ENCODE data around the gene TRIP12. TPM values are rescaled to one million over a fixed set of nuclear protein-coding genes. Genes with fewer than 3 reads are reported as not detected.
A peak's percentile ranks its signal among the peaks of the same experiment; 100 is the strongest.
"Not testable (repeated sequence)": the region's sequence is repeated elsewhere in the genome, so short reads cannot be mapped to it uniquely, and the experiment has no call there.

The TRIP12 gene
- total RNA-seq, 1 donor, result 210 TPM

DNA sequence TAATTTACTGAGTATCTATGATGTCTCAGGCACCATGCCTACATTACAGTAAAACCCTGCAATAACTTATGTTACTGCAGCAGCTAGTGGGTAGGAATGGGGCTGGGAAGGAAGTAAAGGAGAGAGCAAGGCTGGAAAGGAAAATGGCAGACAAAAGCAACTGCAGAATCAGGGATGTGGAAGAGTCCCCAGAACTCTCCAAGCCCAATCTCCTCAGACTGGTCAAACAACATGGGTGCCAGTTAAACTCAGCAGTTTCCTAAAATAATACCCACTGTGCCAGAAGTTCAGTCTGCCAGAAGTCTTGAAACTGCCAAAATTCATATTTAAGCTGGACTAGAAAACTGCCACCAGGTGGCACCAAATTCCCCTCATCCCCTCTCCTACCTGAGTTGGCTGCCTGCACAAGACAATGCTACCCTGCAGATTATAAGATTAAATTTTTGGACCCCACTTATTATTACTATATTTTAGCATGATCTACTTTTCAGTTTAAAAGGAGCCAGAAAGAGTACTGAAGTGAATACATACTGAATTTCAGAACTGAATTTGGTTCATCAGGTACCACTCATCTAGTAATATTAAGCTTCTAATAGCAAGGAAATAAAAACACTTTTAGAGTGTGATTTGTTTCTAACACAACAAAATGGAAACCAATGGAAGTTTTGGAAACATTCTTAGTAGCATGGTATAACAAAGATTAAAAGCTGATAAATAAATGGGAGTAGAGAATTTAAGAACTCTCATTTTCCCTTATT is 120.6 kb downstream of the TRIP12 start:
- H3K4me3 ChIP-seq (ENCODE audit: low read depth, low read length), result no peak overlapping the region
- TF ChIP-seq, protein P1, sequence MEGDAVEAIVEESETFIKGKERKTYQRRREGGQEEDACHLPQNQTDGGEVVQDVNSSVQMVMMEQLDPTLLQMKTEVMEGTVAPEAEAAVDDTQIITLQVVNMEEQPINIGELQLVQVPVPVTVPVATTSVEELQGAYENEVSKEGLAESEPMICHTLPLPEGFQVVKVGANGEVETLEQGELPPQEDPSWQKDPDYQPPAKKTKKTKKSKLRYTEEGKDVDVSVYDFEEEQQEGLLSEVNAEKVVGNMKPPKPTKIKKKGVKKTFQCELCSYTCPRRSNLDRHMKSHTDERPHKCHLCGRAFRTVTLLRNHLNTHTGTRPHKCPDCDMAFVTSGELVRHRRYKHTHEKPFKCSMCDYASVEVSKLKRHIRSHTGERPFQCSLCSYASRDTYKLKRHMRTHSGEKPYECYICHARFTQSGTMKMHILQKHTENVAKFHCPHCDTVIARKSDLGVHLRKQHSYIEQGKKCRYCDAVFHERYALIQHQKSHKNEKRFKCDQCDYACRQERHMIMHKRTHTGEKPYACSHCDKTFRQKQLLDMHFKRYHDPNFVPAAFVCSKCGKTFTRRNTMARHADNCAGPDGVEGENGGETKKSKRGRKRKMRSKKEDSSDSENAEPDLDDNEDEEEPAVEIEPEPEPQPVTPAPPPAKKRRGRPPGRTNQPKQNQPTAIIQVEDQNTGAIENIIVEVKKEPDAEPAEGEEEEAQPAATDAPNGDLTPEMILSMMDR (IDR thresholded peaks at IDR 0.05; ENCODE audit: insufficient read depth, low read length), result peak; percentile 75
- peak; percentile 79 for DNase-seq (ENCODE audit: low read depth)

DNA sequence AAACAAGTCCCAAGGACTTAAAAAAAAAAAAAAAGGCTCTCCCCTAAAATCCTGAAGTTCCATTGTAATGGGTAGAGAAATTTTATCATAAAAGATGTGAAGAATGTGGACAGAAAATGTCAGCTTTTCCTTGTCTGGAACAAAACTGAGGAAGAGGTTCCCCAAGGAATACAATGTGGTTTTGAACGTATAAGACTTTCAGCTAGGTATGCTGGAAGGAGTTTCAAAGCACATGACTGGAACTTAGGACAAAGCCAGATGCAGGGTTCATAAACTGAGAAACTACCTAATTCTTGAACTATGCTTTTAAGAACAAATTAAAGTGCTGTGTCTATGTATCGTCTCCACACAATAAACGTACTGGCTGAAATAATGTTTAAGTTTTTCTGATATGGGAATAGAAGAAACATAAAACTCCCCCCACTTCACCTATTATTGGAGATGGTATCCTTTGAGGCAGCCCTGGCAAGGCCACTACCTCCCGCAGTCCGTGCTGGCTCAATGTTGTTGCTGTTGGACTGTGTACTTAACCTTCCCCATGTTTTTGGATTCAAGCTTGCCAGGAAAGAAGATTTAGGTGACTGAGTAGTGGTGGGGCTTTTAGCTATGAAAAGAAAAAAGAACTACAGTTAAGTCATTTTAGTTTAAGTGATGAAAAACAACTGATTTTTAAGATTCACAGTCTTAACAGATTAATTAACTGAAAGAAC is 123.2 kb downstream of the TRIP12 start:
- H3K4me3 ChIP-seq (ENCODE audit: low read depth, low read length), result no peak overlapping the region
- TF ChIP-seq, protein P1 (IDR thresholded peaks at IDR 0.05; ENCODE audit: insufficient read depth, low read length), result no peak
- peak; percentile 94 for DNase-seq (ENCODE audit: low read depth)

DNA sequence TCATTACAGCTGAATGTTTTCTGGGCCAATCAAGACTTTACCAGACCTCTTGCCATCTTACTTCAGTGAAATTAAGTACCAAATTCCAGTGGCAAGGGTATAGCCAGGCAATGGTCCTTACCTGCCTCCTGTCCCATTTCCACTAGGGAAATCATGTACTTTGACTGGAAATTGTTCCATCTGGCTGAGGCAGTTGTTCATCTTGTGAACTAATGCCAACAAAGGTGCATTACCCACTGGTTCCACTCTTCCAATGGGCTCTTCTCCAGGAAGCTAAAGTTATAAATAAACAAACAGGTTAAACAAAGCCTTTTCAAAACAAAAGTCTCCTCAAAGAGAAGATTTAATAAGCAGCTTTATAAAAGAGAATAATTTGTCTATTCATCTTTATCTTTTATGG is 126.8 kb downstream of the TRIP12 start:
- no peak for DNase-seq (ENCODE audit: low read depth)
- TF ChIP-seq, protein P1 (IDR thresholded peaks at IDR 0.05; ENCODE audit: insufficient read depth, low read length), result no peak

DNA sequence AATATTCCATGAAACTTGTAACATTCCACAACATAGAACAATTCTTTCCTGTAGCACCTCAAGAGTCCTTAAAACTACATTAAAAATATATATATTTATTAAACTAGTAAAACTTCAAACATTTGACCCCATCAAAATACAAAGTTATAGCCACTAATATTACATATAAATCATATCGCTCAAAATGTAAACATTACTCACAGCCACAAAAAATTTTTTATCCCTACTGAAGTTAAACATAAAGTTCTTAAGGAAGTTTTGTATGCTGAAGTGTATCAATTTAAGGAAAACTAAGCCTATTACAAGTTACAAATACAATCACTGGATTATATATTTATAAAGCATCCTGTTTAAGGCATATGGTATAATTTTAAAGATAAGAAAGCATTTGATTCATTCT is 127.2 kb downstream of the TRIP12 start:
- TF ChIP-seq, protein P1 (IDR thresholded peaks at IDR 0.05; ENCODE audit: insufficient read depth, low read length), result no peak
- DNase-seq (ENCODE audit: low read depth), result no peak
- no peak overlapping the region for H3K4me3 ChIP-seq (ENCODE audit: low read depth, low read length)

More for the DNA sequence above, 126.8 kb downstream of the TRIP12 start:
- no peak overlapping the region for H3K4me3 ChIP-seq (ENCODE audit: low read depth, low read length)

DNA sequence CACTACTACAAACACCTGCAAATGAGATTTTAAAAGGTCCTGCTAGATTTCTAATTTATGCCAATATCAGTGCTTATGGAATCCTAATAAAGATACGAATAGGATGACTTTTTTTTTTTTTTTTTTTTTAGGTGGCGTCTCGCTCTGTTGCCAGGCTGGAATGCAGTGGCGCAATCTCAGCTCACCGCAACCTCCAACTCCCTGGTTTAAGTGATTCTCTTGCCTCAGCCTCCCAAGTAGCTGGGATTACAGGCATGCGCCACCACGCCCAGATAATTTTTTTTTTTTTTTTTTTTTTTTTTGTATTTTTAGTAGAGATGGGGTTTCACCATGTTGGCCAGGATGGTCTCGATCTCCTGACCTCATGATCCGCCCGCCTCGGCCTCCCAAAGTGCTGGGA is 135.5 kb downstream of the TRIP12 start:
- not testable (repeated sequence) for DNase-seq (ENCODE audit: low read depth)

DNA sequence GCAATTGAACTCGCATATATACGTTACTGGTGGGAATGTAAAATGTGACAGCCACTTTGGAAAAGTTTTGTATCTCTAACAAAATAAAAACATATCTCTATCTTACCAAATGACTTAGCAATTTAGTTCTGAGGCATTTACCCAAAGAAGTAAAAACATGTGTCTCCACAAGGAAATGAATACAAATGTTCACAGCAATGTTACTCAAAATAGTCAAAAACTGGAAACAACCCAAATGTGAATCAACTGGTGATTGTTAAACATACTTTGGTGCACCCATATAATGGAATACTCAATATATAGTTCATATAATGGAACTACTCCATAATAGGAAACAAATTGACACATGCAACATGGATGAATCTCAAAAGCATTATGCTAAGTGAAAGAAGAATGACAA is 137.0 kb downstream of the TRIP12 start:
- peak; percentile 36 for DNase-seq (ENCODE audit: low read depth)
- H3K4me3 ChIP-seq (ENCODE audit: low read depth, low read length), result no peak overlapping the region
- TF ChIP-seq, protein P1 (IDR thresholded peaks at IDR 0.05; ENCODE audit: insufficient read depth, low read length), result no peak

More for the DNA sequence above, 135.5 kb downstream of the TRIP12 start:
- not testable (repeated sequence) for H3K4me3 ChIP-seq (ENCODE audit: low read depth, low read length)

DNA sequence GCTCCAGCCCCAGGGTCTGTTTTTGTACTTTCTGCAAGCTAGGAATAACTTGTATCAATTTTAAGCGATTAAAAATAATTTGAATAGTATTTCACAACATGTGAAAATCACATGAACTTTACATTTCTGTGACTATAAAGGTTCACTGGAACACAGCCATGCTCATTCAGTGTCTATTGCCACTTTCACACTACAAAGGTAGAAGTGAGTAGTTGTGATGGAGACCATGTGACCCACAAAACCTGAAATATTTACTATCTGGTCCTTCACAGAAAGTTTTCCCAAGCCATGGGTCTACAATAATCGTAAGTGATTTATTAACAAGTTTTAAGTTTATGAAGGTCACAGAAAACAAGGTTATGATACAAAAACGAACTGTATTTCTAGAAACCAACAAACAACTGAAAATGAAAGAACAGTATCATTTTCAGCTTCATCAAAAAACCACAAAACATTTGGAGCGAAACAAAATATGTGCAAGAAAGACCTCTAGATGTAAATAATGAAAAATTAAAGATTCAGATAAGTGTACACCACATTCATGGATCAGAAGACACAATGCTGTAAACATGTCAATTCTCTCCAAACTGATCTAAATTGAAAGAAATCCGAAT is 138.6 kb downstream of the TRIP12 start:
- DNase-seq (ENCODE audit: low read depth), result no peak
- TF ChIP-seq, protein P1 (IDR thresholded peaks at IDR 0.05; ENCODE audit: insufficient read depth, low read length), result no peak
- H3K4me3 ChIP-seq (ENCODE audit: low read depth, low read length), result no peak overlapping the region
